Activated naive CD8-positive, alpha-beta T cell (primary cell): Measurements from ENCODE around the gene SPI1.

ENCODE experiments used
- H3K27ac Mint-ChIP-seq: one replicate; pipeline ENCODE4 v1.8.0; 2021; ENCODE audit warnings: mixed read lengths
- H3K27me3 Mint-ChIP-seq: one replicate; pipeline ENCODE4 v1.8.0; 2021; ENCODE audit warnings: mixed read lengths
- H3K36me3 Mint-ChIP-seq: one replicate; pipeline ENCODE4 v1.8.0; 2021; ENCODE audit warnings: mixed read lengths
- H3K4me1 Mint-ChIP-seq: one replicate; pipeline ENCODE4 v1.8.0; 2021; ENCODE audit warnings: low read depth, mixed read lengths
- H3K4me3 Mint-ChIP-seq: one replicate; pipeline ENCODE4 v1.8.0; 2021; ENCODE audit warnings: mild to moderate bottlenecking, mixed read lengths
- H3K9me3 Mint-ChIP-seq: one replicate; pipeline ENCODE4 v1.8.0; 2021; ENCODE audit warnings: low read depth, mixed read lengths

Gene SPI1

GRCh38 chr11:47409440-47410369 is 31.4 kb upstream of the SPI1 start:
- peaks cover 16% of the 10 kb centered on the region for H3K4me1 Mint-ChIP-seq
- no peaks in the 10 kb centered on the region for H3K27me3 Mint-ChIP-seq
- H3K27ac Mint-ChIP-seq = peak overlapping the region; percentile 88
- peak overlapping the region; percentile 92 for H3K4me3 Mint-ChIP-seq
- no peaks in the 10 kb centered on the region for H3K9me3 Mint-ChIP-seq
- H3K36me3 Mint-ChIP-seq = peaks cover 3% of the 10 kb centered on the region

DNA sequence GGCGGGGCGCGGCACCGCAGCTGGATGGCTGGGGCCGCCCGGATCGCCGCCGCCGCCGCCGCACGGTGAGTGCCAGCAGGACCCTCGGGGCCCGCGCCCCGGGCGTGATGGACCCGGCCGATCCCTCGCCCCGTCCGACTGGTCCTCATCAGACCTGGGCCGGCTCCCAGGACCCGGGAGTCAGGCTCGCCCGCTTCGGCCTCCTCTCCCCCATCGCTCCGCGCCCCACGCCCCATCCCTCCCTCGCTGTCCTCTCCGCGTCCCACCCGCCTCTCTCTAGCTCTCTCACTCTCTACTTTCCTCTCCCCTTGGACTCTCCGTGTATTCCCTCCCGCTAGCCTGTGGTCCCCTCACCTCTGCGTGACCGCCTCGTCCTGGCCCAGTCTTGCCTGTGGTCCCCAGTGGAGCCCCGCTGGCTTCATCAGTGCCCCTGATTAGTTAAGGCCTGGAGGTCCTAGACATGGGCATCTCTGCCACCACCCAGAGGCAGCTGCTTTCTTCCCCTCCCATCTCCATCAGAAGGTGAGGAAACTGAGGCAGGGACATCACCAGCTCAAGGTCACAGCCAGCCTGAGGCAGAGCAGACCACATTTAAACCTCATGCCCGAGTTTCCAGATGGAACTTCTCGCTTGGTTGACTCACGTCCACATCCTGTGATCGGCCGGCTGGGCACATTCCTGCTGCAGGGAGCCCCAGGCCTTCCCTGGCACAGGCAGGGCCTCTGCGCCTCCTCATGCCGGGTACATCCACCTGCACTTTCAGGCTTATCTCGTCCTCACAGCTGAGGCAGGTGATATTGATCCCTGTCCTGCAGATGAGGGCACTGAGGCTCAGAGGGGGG is 30.5 kb upstream of the SPI1 start:
- Mint-ChIP-seq H3K27ac (peak overlapping the region; percentile 88), H3K4me1 (peaks cover 16% of the 10 kb centered on the region), H3K36me3 (peaks cover 1% of the 10 kb centered on the region), H3K27me3 (no peaks in the 10 kb centered on the region), H3K9me3 (no peaks in the 10 kb centered on the region), H3K4me3 (peak overlapping the region; percentile 92)

GRCh38 chr11:47407746-47408590 is 29.6 kb upstream of the SPI1 start, which contains the start of gene SLC39A13:
Gene SLC39A13, plus strand, starts transcription at chr11:47408590. Its CDS starts 1,505 bp downstream, at chr11:47410095.
- Mint-ChIP-seq H3K27me3 (no peaks in the 10 kb centered on the region), H3K4me3 (peak within 1 kb of the TSS; percentile 92), H3K27ac (peak within 1 kb of the TSS; percentile 97), H3K9me3 (no peaks in the 10 kb centered on the region), H3K4me1 (peaks cover 16% of the 10 kb centered on the region), H3K36me3 (no peaks in the 10 kb centered on the region)

GRCh38 chr11:47406896-47407745 is 28.8 kb upstream of the SPI1 start:
- Mint-ChIP-seq H3K27ac (peak overlapping the region; percentile 97), H3K27me3 (no peaks in the 10 kb centered on the region), H3K4me1 (peaks cover 16% of the 10 kb centered on the region), H3K9me3 (no peaks in the 10 kb centered on the region), H3K36me3 (no peaks in the 10 kb centered on the region), H3K4me3 (peak overlapping the region; percentile 92)

GRCh38 chr11:47403571-47403970 is 25.2 kb upstream of the SPI1 start:
- H3K4me1 Mint-ChIP-seq = peaks cover 24% of the 10 kb centered on the region
- no peak overlapping the region for H3K27ac Mint-ChIP-seq
- H3K4me3 Mint-ChIP-seq = no peak overlapping the region
- no peaks in the 10 kb centered on the region for H3K27me3 Mint-ChIP-seq
- H3K36me3 Mint-ChIP-seq = no peaks in the 10 kb centered on the region
- no peaks in the 10 kb centered on the region for H3K9me3 Mint-ChIP-seq

DNA sequence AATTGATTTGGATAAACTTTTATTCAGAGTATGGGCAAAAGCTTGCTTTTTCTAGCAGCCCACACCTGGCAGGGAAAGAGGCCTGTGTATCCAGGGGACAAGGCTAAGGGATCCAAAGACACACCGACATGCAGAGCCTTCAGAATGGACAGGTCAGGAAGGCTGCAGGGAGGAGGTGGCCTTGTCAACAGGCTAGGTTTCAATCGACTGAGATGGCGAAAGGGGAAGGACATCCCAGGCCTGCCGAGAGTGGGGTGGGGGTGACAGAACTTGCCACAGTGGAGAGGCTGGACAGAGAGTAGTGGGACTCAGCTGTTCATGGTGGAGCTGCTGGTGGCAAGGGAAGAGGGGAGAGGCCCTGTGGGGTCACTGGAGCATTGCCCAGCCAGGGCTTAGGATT is 24.8 kb upstream of the SPI1 start:
- H3K36me3 Mint-ChIP-seq = no peaks in the 10 kb centered on the region
- H3K9me3 Mint-ChIP-seq = no peaks in the 10 kb centered on the region
- peaks cover 27% of the 10 kb centered on the region for H3K4me1 Mint-ChIP-seq
- no peaks in the 10 kb centered on the region for H3K27me3 Mint-ChIP-seq
- peak overlapping the region; percentile 72 for H3K27ac Mint-ChIP-seq
- H3K4me3 Mint-ChIP-seq = no peak overlapping the region

DNA sequence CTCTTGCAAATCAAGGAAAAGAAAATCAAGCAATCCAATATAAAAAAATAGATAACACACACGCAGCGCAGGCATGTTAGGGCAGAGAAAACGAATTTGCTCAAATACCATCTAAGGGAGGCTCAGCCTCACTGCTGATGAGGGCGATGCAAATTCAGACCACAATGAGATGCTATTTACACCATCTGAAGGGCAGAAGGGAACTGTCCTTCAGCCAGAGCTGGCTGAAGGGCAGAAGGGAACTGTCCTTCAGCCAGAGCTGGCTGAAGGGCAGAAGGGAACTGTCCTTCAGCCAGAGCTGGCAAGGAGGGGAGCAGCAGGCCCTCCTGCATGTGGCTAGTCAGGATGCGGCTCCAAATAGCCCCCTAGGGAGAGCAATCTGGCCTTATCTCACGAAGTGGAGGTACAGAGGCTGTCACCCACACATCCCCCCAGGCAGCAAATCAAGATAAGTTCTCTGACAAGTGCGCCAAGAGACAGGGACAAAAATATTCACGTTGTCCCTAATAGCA is 22.5 kb upstream of the SPI1 start:
- Mint-ChIP-seq H3K4me1 (peaks cover 18% of the 10 kb centered on the region), H3K27ac (peak overlapping the region; percentile 86), H3K36me3 (no peaks in the 10 kb centered on the region)

GRCh38 chr11:47399860-47400767 is 21.8 kb upstream of the SPI1 start:
- Mint-ChIP-seq H3K36me3 (no peaks in the 10 kb centered on the region), H3K27ac (peak overlapping the region; percentile 86), H3K9me3 (no peaks in the 10 kb centered on the region), H3K4me3 (peak overlapping the region; percentile 81), H3K4me1 (peaks cover 24% of the 10 kb centered on the region), H3K27me3 (no peaks in the 10 kb centered on the region)

More for the DNA sequence above, 22.5 kb upstream of the SPI1 start:
- Mint-ChIP-seq H3K27me3 (no peaks in the 10 kb centered on the region), H3K4me3 (peak overlapping the region; percentile 81), H3K9me3 (no peaks in the 10 kb centered on the region)

GRCh38 chr11:47398551-47398950 is 20.2 kb upstream of the SPI1 start:
- Mint-ChIP-seq H3K4me1 (peaks cover 32% of the 10 kb centered on the region), H3K4me3 (peak overlapping the region; percentile 31), H3K27ac (peak overlapping the region; percentile 66)

GRCh38 chr11:47398011-47398410 is 19.7 kb upstream of the SPI1 start:
- Mint-ChIP-seq H3K36me3 (no peaks in the 10 kb centered on the region), H3K4me1 (peaks cover 34% of the 10 kb centered on the region), H3K27me3 (no peaks in the 10 kb centered on the region)

More at GRCh38 chr11:47398551-47398950, 20.2 kb upstream of the SPI1 start:
- Mint-ChIP-seq H3K9me3 (no peaks in the 10 kb centered on the region), H3K36me3 (no peaks in the 10 kb centered on the region), H3K27me3 (no peaks in the 10 kb centered on the region)

GRCh38 chr11:47396049-47396320 is 17.6 kb upstream of the SPI1 start:
- Mint-ChIP-seq H3K27me3 (no peaks in the 10 kb centered on the region), H3K4me1 (peaks cover 39% of the 10 kb centered on the region), H3K9me3 (no peaks in the 10 kb centered on the region), H3K27ac (peak overlapping the region; percentile 95), H3K36me3 (no peaks in the 10 kb centered on the region), H3K4me3 (no peak overlapping the region)

More at GRCh38 chr11:47398011-47398410, 19.7 kb upstream of the SPI1 start:
- H3K27ac Mint-ChIP-seq = peak overlapping the region; percentile 22
- no peak overlapping the region for H3K4me3 Mint-ChIP-seq
- H3K9me3 Mint-ChIP-seq = no peaks in the 10 kb centered on the region

- H3K4me1 Mint-ChIP-seq = peaks cover 38% of the 10 kb centered on the region
- no peaks in the 10 kb centered on the region for H3K36me3 Mint-ChIP-seq
- H3K9me3 Mint-ChIP-seq = no peaks in the 10 kb centered on the region
- peak overlapping the region; percentile 56 for H3K4me3 Mint-ChIP-seq
- no peaks in the 10 kb centered on the region for H3K27me3 Mint-ChIP-seq
- H3K27ac Mint-ChIP-seq = peak overlapping the region; percentile 95
Measured at GRCh38 chr11:47395223-47396048, 17.1 kb upstream of the SPI1 start.
